BJ (cell line): Measurements from ENCODE around the gene SCYL2. TPM values are rescaled to one million over a fixed set of nuclear protein-coding genes. Genes with fewer than 3 reads are reported as not detected.
"Not testable (repeated sequence)": the region's sequence is repeated elsewhere in the genome, so short reads cannot be mapped to it uniquely, and the experiment has no call there.

Source experiments
- CTCF ChIA-PET: fragments of 350-600 bp; formaldehyde crosslinking; extraction: SDS; loops from one replicate; lab custom pipeline; 2021; ENCODE audit warnings: antibody characterized with exemption, inconsistent platforms; lab: Yijun Ruan, JAX
- POLR2A ChIA-PET: fragments of 300-600 bp; sonication (Branson Sonifier 250); formaldehyde crosslinking; extraction: SDS; loops from one replicate; lab custom pipeline; 2021; ENCODE audit warnings: antibody characterized with exemption; lab: Charles Lee
- DNase-seq: peaks from one replicate; pipeline ENCODE4 v3.0.0-alpha.2; 2011; ENCODE audit warnings: low read depth
- H3K27me3 ChIP-seq: 2 replicates; pipeline ENCODE4 v1.6.0; 2011; ENCODE audit warnings: low read length; ENCODE audit not compliant: control insufficient read depth, insufficient read depth
- H3K36me3 ChIP-seq: 2 replicates; pipeline ENCODE4 v1.5.1; 2011; ENCODE audit warnings: low read length; ENCODE audit not compliant: control insufficient read depth, insufficient read depth
- H3K4me3 ChIP-seq: 2 replicates; pipeline ENCODE4 v1.5.1; 2011; ENCODE audit warnings: low read depth, mild to moderate bottlenecking, control low read depth, low read length
- CTCF ChIP-seq: IDR thresholded peaks from 2 replicates; pipeline ENCODE4 v1.5.1; 2011; ENCODE audit warnings: low read depth, mild to moderate bottlenecking, control low read depth, inconsistent platforms, low read length, moderate library complexity; ENCODE audit not compliant: insufficient read depth
- polyA plus RNA-seq: library from polyadenylated mRNA; depleted of rRNA; stranded (reverse); fragments of >200 nt; gene quantifications from 2 replicates; pipeline ENCODE4 v1.2.3, GENCODE V29; 2011

The SCYL2 gene
- polyA plus RNA-seq, 1 experiment: 12.4 TPM

DNA sequence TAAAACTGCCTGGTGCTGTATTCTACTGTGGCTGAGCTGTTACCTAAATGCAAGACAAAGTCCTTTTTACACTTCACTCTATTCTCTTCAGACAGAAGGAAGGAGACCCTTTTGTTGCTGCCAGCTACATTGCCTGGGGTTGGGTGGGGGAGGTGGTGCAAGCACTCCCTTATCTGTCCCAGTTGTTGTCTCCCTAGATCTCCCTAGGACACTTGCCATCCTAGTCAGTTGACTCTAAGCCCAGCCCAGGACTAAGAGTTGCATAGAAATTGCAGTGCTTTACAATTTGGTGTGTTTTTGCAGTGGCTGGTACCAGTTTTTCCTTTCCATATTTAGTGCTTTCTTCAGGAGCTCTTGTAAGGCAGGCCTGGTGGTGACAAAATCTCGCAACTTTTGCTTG is 35.1 kb downstream of the SCYL2 start:
- ChIA-PET POLR2A (no interaction called here), CTCF (no interaction called here)
- Histone ChIP-seq H3K36me3 (peaks cover 9% of the 10 kb centered on the region), H3K4me3 (no peak overlapping the region), H3K27me3 (no peaks in the 10 kb centered on the region)
- TF ChIP-seq CTCF: no peak
- no peak for DNase-seq

- POLR2A ChIA-PET: no interaction called here
- no peak for DNase-seq
- Histone ChIP-seq H3K4me3 (no peak overlapping the region), H3K36me3 (peaks cover 9% of the 10 kb centered on the region), H3K27me3 (no peaks in the 10 kb centered on the region)
- TF ChIP-seq CTCF: no peak
- CTCF ChIA-PET: no interaction called here
These were observed 36.9 kb downstream of the SCYL2 start for GRCh38 chr12:100303831-100304230.

DNA sequence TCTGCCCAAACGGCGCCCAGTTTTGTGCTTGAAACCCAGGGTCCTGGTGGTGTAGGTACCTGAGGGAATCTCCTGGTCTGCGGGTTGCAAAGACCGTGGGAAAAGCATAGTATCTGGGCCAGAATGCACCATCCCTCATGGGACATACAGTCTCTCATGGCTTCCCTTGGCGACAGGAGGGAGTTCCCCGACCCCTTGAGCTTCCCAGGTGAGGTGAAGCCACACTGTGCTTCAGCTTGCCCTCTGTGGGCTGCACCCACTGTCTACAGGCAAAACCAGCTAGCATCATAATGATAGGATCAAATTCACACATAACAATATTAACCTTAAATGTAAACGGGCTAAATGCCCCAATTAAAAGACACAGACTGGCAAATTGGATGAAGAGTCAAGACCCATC is 37.4 kb downstream of the SCYL2 start:
- CTCF ChIA-PET: interaction anchor here (1.0 kb wide), 1 partner anchor 12 kb away, joined by 3 read pairs; no protein-coding TSS in a partner anchor
- DNase-seq, H3K36me3 ChIP-seq, H3K4me3 ChIP-seq, POLR2A ChIA-PET, H3K27me3 ChIP-seq: not testable (repeated sequence)

DNA sequence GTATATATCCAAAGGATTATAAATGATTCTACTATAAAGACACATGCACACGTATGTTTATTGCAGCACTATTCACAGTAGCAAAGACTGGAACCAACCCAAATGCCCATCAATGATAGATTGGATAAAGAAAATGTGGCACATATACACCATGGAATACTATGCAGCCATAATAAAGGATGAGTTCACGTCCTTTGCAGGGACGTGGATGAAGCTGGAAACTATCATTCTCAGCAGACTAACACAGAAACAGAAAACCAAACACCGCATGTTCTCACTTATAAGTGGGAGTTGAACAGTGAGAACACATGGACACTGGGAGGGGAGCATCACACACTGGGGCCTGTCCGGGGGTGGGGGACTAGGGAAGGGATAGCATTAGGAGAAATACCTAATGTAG is 41.2 kb downstream of the SCYL2 start:
- DNase-seq, H3K27me3 ChIP-seq, H3K4me3 ChIP-seq, CTCF ChIA-PET, POLR2A ChIA-PET, H3K36me3 ChIP-seq: not testable (repeated sequence)

GRCh38 chr12:100311317-100311716 is 44.3 kb downstream of the SCYL2 start:
- CTCF ChIA-PET: no interaction called here
- no peak overlapping the region for H3K4me3 ChIP-seq
- POLR2A ChIA-PET: no interaction called here
- no peak for DNase-seq
- H3K36me3 ChIP-seq: 0 out of 2 replicates have a peak, but pooled peaks cover 1% of the 10 kb centered on the region
- H3K27me3 ChIP-seq: no peaks in the 10 kb centered on the region
- no peak for TF ChIP-seq CTCF

- Histone ChIP-seq H3K4me3 (no peak overlapping the region), H3K36me3 (0 out of 2 replicates have a peak, but pooled peaks cover 1% of the 10 kb centered on the region), H3K27me3 (no peaks in the 10 kb centered on the region)
- no peak for TF ChIP-seq CTCF
- ChIA-PET POLR2A (no interaction called here), CTCF (interaction anchor here (1.4 kb wide), 1 partner anchor 13 kb away, joined by 3 read pairs; no protein-coding TSS in a partner anchor)
- DNase-seq: no peak
These were observed 50.4 kb downstream of the SCYL2 start for GRCh38 chr12:100317371-100317770.
